Activated CD4-positive, alpha-beta memory T cell treated with anti-CD3 and anti-CD28 coated beads for 36 hours (primary cell): ENCODE data around the gene SPEM2. TPM values are rescaled to one million over a fixed set of nuclear protein-coding genes. Genes with fewer than 3 reads are reported as not detected.
A peak's percentile ranks its signal among the peaks of the same experiment; 100 is the strongest.

Source experiments
- CTCF ChIA-PET: fragments of 350-600 bp; sonication (Branson Sonifier 250); formaldehyde crosslinking; loops from one replicate; lab custom pipeline; 2021; ENCODE audit warnings: antibody characterized with exemption, inconsistent platforms; lab: Charles Lee
- POLR2A ChIA-PET: fragments of 350-600 bp; sonication (Branson Sonifier 250); formaldehyde crosslinking; loops from one replicate; lab custom pipeline; 2021; ENCODE audit warnings: antibody characterized with exemption; lab: Charles Lee
- DNase-seq: peaks from one replicate; pipeline ENCODE4 v3.0.0-alpha.2; 2020
- H3K27ac Mint-ChIP-seq: one replicate; pipeline ENCODE4 v1.8.0; 2021; ENCODE audit warnings: mixed read lengths
- H3K27me3 Mint-ChIP-seq: one replicate; pipeline ENCODE4 v1.8.0; 2021; ENCODE audit warnings: mixed read lengths
- H3K36me3 Mint-ChIP-seq: one replicate; pipeline ENCODE4 v1.8.0; 2021; ENCODE audit warnings: mixed read lengths
- H3K4me1 Mint-ChIP-seq: one replicate; pipeline ENCODE4 v1.8.0; 2021; ENCODE audit warnings: low read depth, mixed read lengths
- H3K4me3 Mint-ChIP-seq: one replicate; pipeline ENCODE4 v1.8.0; 2021; ENCODE audit warnings: mild to moderate bottlenecking, mixed read lengths
- H3K9me3 Mint-ChIP-seq: one replicate; pipeline ENCODE4 v1.8.0; 2021; ENCODE audit warnings: mixed read lengths
- intact Hi-C: fragments of 100-400 bp; cut with micrococcal nuclease; formaldehyde crosslinking; loops from one replicate; pipeline ENCODE4 v1.15.1; 2023
- total RNA-seq, 2 experiments: library from RNA; stranded (reverse); gene quantifications; one replicate each; pipeline ENCODE4 v1.2.3, GENCODE V29; 2021

SPEM2 gene
- total RNA-seq, 2 experiments from 2014 or later, result not detected

DNA sequence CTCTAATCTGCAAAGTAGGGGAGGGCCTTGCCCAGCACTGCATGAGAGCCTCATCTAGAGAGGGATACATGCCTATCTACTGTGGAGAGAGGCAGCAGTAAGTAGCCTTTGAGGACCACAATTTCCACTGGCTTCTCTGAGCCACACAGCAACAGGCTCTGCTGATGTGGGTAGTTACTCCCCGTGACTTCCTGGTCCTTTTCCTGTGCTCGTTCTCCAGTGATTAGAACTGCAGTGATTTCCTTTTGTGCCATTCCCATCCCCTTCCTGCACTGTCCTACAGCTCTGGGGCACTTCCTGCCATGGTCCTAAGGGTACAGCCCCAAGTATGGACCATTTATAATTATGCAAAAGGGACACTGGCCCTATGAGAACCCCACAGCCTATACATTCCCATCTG, 34.1 kb upstream of the SPEM2 start:
- Mint-ChIP-seq H3K4me1 (peaks cover 29% of the 10 kb centered on the region), H3K36me3 (peaks cover 28% of the 10 kb centered on the region), H3K27me3 (no peaks in the 10 kb centered on the region), H3K27ac (peak overlapping the region; percentile 75), H3K9me3 (no peaks in the 10 kb centered on the region), H3K4me3 (no peak overlapping the region)
- ChIA-PET POLR2A (no interaction called here), CTCF (no interaction called here)
- no peak for DNase-seq
- intact Hi-C loops, result loop anchor here (5.0 kb wide), 1 partner anchor 109 kb away; the partner anchor contains the start of gene SLC2A4

DNA sequence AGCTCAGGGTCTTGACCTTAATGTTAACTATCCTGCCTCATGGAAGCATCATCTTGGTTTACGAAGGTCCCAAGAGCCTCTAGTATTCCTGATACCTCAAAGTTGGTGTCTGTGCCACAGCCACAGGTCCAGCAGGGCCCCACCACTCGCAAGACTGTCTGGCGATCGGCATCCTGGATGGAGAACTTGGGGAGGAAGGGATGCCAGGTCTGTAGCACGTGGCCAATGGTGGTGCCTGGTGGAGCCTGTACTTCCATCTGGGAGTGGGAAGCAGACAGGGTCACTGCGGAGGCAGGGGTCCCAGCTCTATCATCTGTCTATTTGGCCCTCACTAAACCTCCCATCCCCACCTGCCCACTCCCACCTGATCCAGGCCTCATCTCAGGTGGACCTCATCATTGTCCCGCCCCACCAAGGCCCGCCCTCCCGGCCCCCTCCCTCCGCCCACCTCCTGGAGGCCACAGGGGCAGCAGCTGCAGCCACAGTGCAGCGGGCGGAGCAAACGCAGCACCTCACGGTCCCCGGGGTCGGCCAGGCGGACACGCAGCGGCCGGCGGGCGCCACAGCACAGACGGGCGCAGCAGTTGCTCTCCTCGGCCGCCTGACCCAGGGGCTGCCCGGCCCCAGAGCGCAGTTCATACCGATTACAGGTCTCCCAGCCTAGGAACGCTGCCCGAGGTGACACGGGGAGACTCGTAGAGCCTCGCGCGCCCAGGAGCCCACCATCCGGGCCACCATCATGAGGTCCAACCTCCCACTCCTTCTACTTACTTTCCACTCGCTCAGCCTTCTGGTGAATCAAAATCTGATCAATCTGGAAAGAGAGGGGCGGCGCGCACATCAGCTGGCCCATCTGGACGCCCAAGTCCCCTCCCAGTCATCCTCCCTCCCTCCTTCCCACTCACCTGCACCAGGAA, 32.5 kb upstream of the SPEM2 start:
- H3K4me3 Mint-ChIP-seq, result peak overlapping the region; percentile 95
- DNase-seq, result no peak
- no peaks in the 10 kb centered on the region for H3K27me3 Mint-ChIP-seq
- no peaks in the 10 kb centered on the region for H3K9me3 Mint-ChIP-seq
- ChIA-PET POLR2A (no interaction called here), CTCF (interaction anchor here (1.2 to 2.1 kb wide), 2 partner anchors 43 to 44 kb away, joined by 6 to 9 read pairs; no protein-coding TSS in a partner anchor)
- intact Hi-C loops, result loop anchor here (5.0 kb wide), 1 partner anchor 111 kb away; the partner anchor contains the start of gene SLC2A4
- peaks cover 29% of the 10 kb centered on the region for H3K4me1 Mint-ChIP-seq
- H3K27ac Mint-ChIP-seq, result peak overlapping the region; percentile 67
- peaks cover 28% of the 10 kb centered on the region for H3K36me3 Mint-ChIP-seq

- no peaks in the 10 kb centered on the region for H3K27me3 Mint-ChIP-seq
- ChIA-PET CTCF (interaction anchor here (0.7 to 2.1 kb wide), 5 partner anchors 38 to 293 kb away, joined by 3 to 9 read pairs (median 4); partner anchors contain the start of genes SLC2A4, TMEM95 and TP53), POLR2A (interaction anchor here (0.7 to 1.6 kb wide), 3 partner anchors 10 to 90 kb away, joined by 3 to 8 read pairs (median 3); partner anchors contain the start of genes POLR2A and TMEM256)
- peak; percentile 51 for DNase-seq
- H3K9me3 Mint-ChIP-seq, result no peaks in the 10 kb centered on the region
- H3K4me3 Mint-ChIP-seq, result peak overlapping the region; percentile 95
- intact Hi-C loops, result loop anchor here (1.0 to 5.0 kb wide), 3 partner anchors 10 to 112 kb away; partner anchors contain the start of genes SLC2A4, TMEM102 and TMEM256
- H3K4me1 Mint-ChIP-seq, result peaks cover 29% of the 10 kb centered on the region
- peaks cover 28% of the 10 kb centered on the region for H3K36me3 Mint-ChIP-seq
- peak overlapping the region; percentile 88 for H3K27ac Mint-ChIP-seq
Measured at GRCh38 chr17:7393613-7394451, 31.6 kb upstream of the SPEM2 start.

- Mint-ChIP-seq H3K9me3 (no peaks in the 10 kb centered on the region), H3K36me3 (peaks cover 25% of the 10 kb centered on the region), H3K4me1 (peaks cover 27% of the 10 kb centered on the region), H3K27ac (peak within 1 kb of the TSS; percentile 88), H3K27me3 (no peaks in the 10 kb centered on the region), H3K4me3 (peak within 1 kb of the TSS; percentile 95)
- POLR2A ChIA-PET, result interaction anchor here (0.7 to 1.6 kb wide), 3 partner anchors 9 to 90 kb away, joined by 3 to 8 read pairs (median 3); partner anchors contain the start of genes POLR2A and TMEM256
- peak; percentile 86 for DNase-seq
- intact Hi-C loops, result loop anchor here (1.0 to 5.0 kb wide), 3 partner anchors 10 to 112 kb away; partner anchors contain the start of genes SLC2A4, TMEM102 and TMEM256
- CTCF ChIA-PET, result interaction anchor here (0.7 to 2.1 kb wide), 5 partner anchors 39 to 292 kb away, joined by 3 to 9 read pairs (median 4); partner anchors contain the start of genes SLC2A4, TMEM95 and TP53
Measured at GRCh38 chr17:7394452-7395191, 30.8 kb upstream of the SPEM2 start, which contains the start of gene PLSCR3. Gene PLSCR3 (minus strand): TSS chr17:7394525. CDS start chr17:7394110, 415 bp downstream.

DNA sequence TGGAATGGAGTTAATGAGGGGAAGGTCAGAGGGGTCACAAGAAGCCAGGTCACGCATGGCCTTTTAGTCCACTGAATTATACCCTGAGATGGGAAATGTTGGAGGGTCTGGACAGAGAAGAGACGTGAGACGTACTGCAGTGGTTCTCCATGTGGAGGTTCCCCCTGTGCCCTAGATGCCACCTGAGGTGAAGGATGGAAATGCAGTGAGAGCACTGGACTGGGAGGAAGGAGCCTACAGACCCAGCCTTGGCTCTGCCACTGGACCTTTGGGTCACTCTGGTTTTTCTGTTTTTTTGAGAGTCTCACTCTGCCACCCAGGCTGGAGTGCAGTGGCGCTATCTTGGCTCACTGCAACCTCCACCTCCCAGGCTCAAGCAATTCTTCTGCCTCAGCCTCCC, 29.3 kb upstream of the SPEM2 start:
- ChIA-PET POLR2A (no interaction called here), CTCF (interaction anchor here (1.2 kb wide), 1 partner anchor 85 kb away, joined by 3 read pairs; the partner anchor contains the start of gene SLC35G6)
- peaks cover 16% of the 10 kb centered on the region for H3K36me3 Mint-ChIP-seq
- H3K27ac Mint-ChIP-seq, result no peak overlapping the region
- H3K4me3 Mint-ChIP-seq, result peak overlapping the region; percentile 11
- no peaks in the 10 kb centered on the region for H3K9me3 Mint-ChIP-seq
- intact Hi-C loops, result no loop called here
- H3K4me1 Mint-ChIP-seq, result peaks cover 25% of the 10 kb centered on the region
- H3K27me3 Mint-ChIP-seq, result no peaks in the 10 kb centered on the region
- no peak for DNase-seq

GRCh38 chr17:7398612-7399011, 26.8 kb upstream of the SPEM2 start:
- CTCF ChIA-PET, result interaction anchor here (0.8 to 2.0 kb wide), 3 partner anchors 38 to 67 kb away, joined by 3 to 7 read pairs (median 3); partner anchors contain the start of gene TMEM95
- Mint-ChIP-seq H3K9me3 (no peaks in the 10 kb centered on the region), H3K36me3 (no peaks in the 10 kb centered on the region), H3K27me3 (no peaks in the 10 kb centered on the region), H3K4me3 (no peak overlapping the region), H3K4me1 (peaks cover 16% of the 10 kb centered on the region), H3K27ac (no peak overlapping the region)
- POLR2A ChIA-PET, result no interaction called here
- intact Hi-C loops, result no loop called here
- no peak for DNase-seq

- H3K27ac Mint-ChIP-seq, result peak overlapping the region; percentile 92
- ChIA-PET CTCF (interaction anchor here (0.8 to 3.0 kb wide), 7 partner anchors 20 to 690 kb away, joined by 3 to 25 read pairs (median 3); partner anchors contain the start of genes SENP3 and TP53), POLR2A (interaction anchor here (1.1 to 1.5 kb wide), 6 partner anchors 8 to 284 kb away, joined by 3 to 8 read pairs (median 4); partner anchors contain the start of genes PLSCR3, POLR2A, TP53 and WRAP53)
- no peaks in the 10 kb centered on the region for H3K27me3 Mint-ChIP-seq
- H3K4me1 Mint-ChIP-seq, result peaks cover 25% of the 10 kb centered on the region
- H3K4me3 Mint-ChIP-seq, result peak overlapping the region; percentile 97
- no peaks in the 10 kb centered on the region for H3K36me3 Mint-ChIP-seq
- DNase-seq, result peak; percentile 37
- intact Hi-C loops, result loop anchor here (5.0 kb wide), 1 partner anchor 96 kb away; the partner anchor contains the start of gene EIF5A
- H3K9me3 Mint-ChIP-seq, result no peaks in the 10 kb centered on the region
Measured at GRCh38 chr17:7403043-7403726, 22.2 kb upstream of the SPEM2 start.

DNA sequence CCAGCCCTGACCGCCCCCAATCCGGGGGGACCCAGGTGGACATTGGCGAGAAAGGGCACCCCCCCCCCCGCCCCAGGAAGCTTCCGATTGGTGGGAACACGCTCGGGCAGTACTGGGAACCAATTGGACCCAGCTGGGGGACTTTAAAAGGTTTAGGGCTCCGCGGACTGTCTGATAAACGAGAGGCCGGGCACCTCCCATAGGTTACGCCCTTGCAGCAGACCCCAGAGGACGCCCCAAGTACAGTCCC, 21.8 kb upstream of the SPEM2 start:
- Mint-ChIP-seq H3K9me3 (no peaks in the 10 kb centered on the region), H3K4me1 (peaks cover 25% of the 10 kb centered on the region), H3K4me3 (peak overlapping the region; percentile 97), H3K27ac (peak overlapping the region; percentile 92), H3K27me3 (no peaks in the 10 kb centered on the region), H3K36me3 (no peaks in the 10 kb centered on the region)
- CTCF ChIA-PET, result interaction anchor here (0.8 to 3.0 kb wide), 10 partner anchors 19 to 690 kb away, joined by 3 to 25 read pairs (median 3); partner anchors contain the start of genes SENP3 and TP53
- intact Hi-C loops, result loop anchor here (5.0 kb wide), 1 partner anchor 96 kb away; the partner anchor contains the start of gene EIF5A
- POLR2A ChIA-PET, result interaction anchor here (0.8 to 1.5 kb wide), 10 partner anchors 9 to 283 kb away, joined by 3 to 8 read pairs (median 4); partner anchors contain the start of genes PLSCR3, POLR2A, TP53 and WRAP53
- no peak for DNase-seq

DNA sequence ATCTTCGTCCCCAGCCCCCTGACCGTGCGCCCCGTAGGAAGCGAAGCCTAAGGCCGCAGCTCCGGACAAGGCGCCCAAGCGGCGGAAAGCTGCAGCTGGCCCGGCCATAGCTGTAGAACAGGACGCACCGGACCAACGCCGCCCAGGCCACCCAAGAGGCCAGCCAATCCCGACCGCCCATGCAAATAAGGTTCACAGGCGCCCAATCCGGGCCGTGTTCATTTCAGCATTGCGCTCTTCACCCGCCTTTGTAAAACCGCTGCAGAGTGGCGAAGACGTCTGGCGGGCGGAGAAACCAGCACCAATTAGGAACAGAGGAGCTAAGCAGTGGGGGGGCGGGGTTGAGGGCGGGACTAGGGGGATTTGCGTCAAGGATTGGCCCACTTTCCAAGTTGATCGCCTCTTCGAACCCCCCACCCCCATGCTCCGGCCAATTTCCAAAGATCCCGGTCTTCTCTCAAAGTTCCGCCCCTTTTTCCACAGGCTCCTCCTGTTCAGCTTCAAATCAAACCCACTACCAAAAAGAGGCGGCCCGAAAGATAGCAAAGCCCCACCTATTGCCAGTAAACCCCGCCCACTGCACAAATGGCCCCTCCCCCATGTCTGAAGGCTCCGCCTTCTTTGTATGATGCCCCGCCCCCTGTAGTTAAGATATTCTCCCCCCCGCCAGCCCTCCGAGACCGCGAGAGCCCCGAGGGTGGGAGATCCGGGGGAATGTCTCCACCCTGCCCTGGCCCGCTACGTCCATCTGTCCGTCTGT, 21.3 kb upstream of the SPEM2 start, which contains the start of gene TMEM256:
TSS of gene TMEM256 (minus strand) at position 121 of the 760 bp plus-strand sequence. CDS start at position 108, 13 bp downstream.
- CTCF ChIA-PET, result interaction anchor here (0.8 to 3.0 kb wide), 10 partner anchors 20 to 689 kb away, joined by 3 to 25 read pairs (median 3); partner anchors contain the start of genes SENP3 and TP53
- intact Hi-C loops, result loop anchor here (1.0 to 5.0 kb wide), 7 partner anchors 10 to 284 kb away; partner anchors contain the start of genes EIF5A, PLSCR3, POLR2A and TMEM102
- peak within 1 kb of the TSS; percentile 97 for H3K4me3 Mint-ChIP-seq
- H3K36me3 Mint-ChIP-seq, result no peaks in the 10 kb centered on the region
- peak within 1 kb of the TSS; percentile 92 for H3K27ac Mint-ChIP-seq
- H3K9me3 Mint-ChIP-seq, result no peaks in the 10 kb centered on the region
- H3K4me1 Mint-ChIP-seq, result peaks cover 25% of the 10 kb centered on the region
- H3K27me3 Mint-ChIP-seq, result no peaks in the 10 kb centered on the region
- DNase-seq, result peak; percentile 99
- POLR2A ChIA-PET, result interaction anchor here (0.7 to 1.5 kb wide), 11 partner anchors 9 to 283 kb away, joined by 3 to 8 read pairs (median 3); partner anchors contain the start of genes PLSCR3, POLR2A, TP53 and WRAP53
